Activated CD4-positive, alpha-beta memory T cell treated with anti-CD3 and anti-CD28 coated beads, Interleukin-2, amount 10 ng/mL, durations not matched to agents 7 days and 5 days (primary cell): ENCODE measurements around the gene ADCY3. TPM values are rescaled to one million over a fixed set of nuclear protein-coding genes. Genes with fewer than 3 reads are reported as not detected.

Experiments used
- CTCF ChIA-PET: fragments of 350-600 bp; sonication (Branson Sonifier 250); formaldehyde crosslinking; loops from one replicate; lab custom pipeline; 2021; ENCODE audit warnings: antibody characterized with exemption, inconsistent platforms; lab: Charles Lee
- POLR2A ChIA-PET: fragments of 350-600 bp; sonication (Branson Sonifier 250); formaldehyde crosslinking; loops from one replicate; lab custom pipeline; 2021; ENCODE audit warnings: antibody characterized with exemption; lab: Charles Lee
- DNase-seq: peaks from one replicate; pipeline ENCODE4 v3.0.0-alpha.2; 2020
- H3K27ac Mint-ChIP-seq: one replicate; pipeline ENCODE4 v1.8.0; 2021; ENCODE audit warnings: mild to moderate bottlenecking, mixed read lengths
- H3K27me3 Mint-ChIP-seq: one replicate; pipeline ENCODE4 v1.8.0; 2021; ENCODE audit warnings: mixed read lengths
- H3K36me3 Mint-ChIP-seq: one replicate; pipeline ENCODE4 v1.8.0; 2021; ENCODE audit warnings: low read depth, mixed read lengths
- H3K4me1 Mint-ChIP-seq: one replicate; pipeline ENCODE4 v1.8.0; 2021; ENCODE audit warnings: mixed read lengths
- H3K4me3 Mint-ChIP-seq: one replicate; pipeline ENCODE4 v1.8.0; 2021; ENCODE audit warnings: mild to moderate bottlenecking, mixed read lengths
- H3K9me3 Mint-ChIP-seq: one replicate; pipeline ENCODE4 v1.8.0; 2021; ENCODE audit warnings: mixed read lengths
- total RNA-seq, 2 experiments: library from RNA; stranded (reverse); gene quantifications; one replicate each; pipeline ENCODE4 v1.2.3, GENCODE V29; 2021

Gene ADCY3
- total RNA-seq, 2 experiments from 2014 or later = 55.6 to 58.5 TPM

- H3K36me3 Mint-ChIP-seq = peaks cover 16% of the 10 kb centered on the region
- no peaks in the 10 kb centered on the region for H3K27me3 Mint-ChIP-seq
- no peak for DNase-seq
- H3K9me3 Mint-ChIP-seq = no peaks in the 10 kb centered on the region
- POLR2A ChIA-PET = interaction anchor here (0.7 to 1.1 kb wide), 2 partner anchors 16 to 25 kb away, joined by 3 read pairs; no protein-coding TSS in a partner anchor
- CTCF ChIA-PET = interaction anchor here (1.2 kb wide), 1 partner anchor 55 kb away, joined by 3 read pairs; no protein-coding TSS in a partner anchor
- H3K27ac Mint-ChIP-seq = no peak overlapping the region
- H3K4me3 Mint-ChIP-seq = no peak overlapping the region
- no peaks in the 10 kb centered on the region for H3K4me1 Mint-ChIP-seq
These were observed 23.5 kb upstream of the ADCY3 start for GRCh38 chr2:24943427-24944053.

GRCh38 chr2:24939353-24939752 lies 19.3 kb upstream of the ADCY3 start:
- POLR2A ChIA-PET = no interaction called here
- H3K27me3 Mint-ChIP-seq = no peaks in the 10 kb centered on the region

GRCh38 chr2:24937236-24937635 lies 17.2 kb upstream of the ADCY3 start:
- no peak overlapping the region for H3K4me3 Mint-ChIP-seq
- POLR2A ChIA-PET = no interaction called here

More at GRCh38 chr2:24939353-24939752, 19.3 kb upstream of the ADCY3 start:
- Mint-ChIP-seq H3K4me1 (no peaks in the 10 kb centered on the region), H3K27ac (no peak overlapping the region), H3K9me3 (no peaks in the 10 kb centered on the region), H3K4me3 (no peak overlapping the region), H3K36me3 (peaks cover 2% of the 10 kb centered on the region)
- CTCF ChIA-PET = interaction anchor here (1.3 kb wide), 1 partner anchor 258 kb away, joined by 3 read pairs; no protein-coding TSS in a partner anchor
- DNase-seq = no peak

GRCh38 chr2:24935145-24935544 lies 15.1 kb upstream of the ADCY3 start:
- POLR2A ChIA-PET = no interaction called here
- no peak for DNase-seq

More at GRCh38 chr2:24937236-24937635, 17.2 kb upstream of the ADCY3 start:
- no peaks in the 10 kb centered on the region for H3K9me3 Mint-ChIP-seq
- DNase-seq = no peak
- H3K27me3 Mint-ChIP-seq = peaks cover 3% of the 10 kb centered on the region
- H3K4me1 Mint-ChIP-seq = no peaks in the 10 kb centered on the region
- H3K36me3 Mint-ChIP-seq = no peaks in the 10 kb centered on the region
- CTCF ChIA-PET = no interaction called here
- no peak overlapping the region for H3K27ac Mint-ChIP-seq

GRCh38 chr2:24932715-24933114 lies 12.7 kb upstream of the ADCY3 start:
- Mint-ChIP-seq H3K4me3 (no peak overlapping the region), H3K27ac (no peak overlapping the region), H3K9me3 (no peaks in the 10 kb centered on the region), H3K27me3 (peaks cover 3% of the 10 kb centered on the region), H3K36me3 (no peaks in the 10 kb centered on the region), H3K4me1 (peaks cover 6% of the 10 kb centered on the region)
- CTCF ChIA-PET = no interaction called here
- DNase-seq = no peak
- POLR2A ChIA-PET = no interaction called here

More at GRCh38 chr2:24935145-24935544, 15.1 kb upstream of the ADCY3 start:
- Mint-ChIP-seq H3K27ac (no peak overlapping the region), H3K9me3 (no peaks in the 10 kb centered on the region), H3K4me3 (no peak overlapping the region), H3K27me3 (peaks cover 3% of the 10 kb centered on the region), H3K36me3 (no peaks in the 10 kb centered on the region), H3K4me1 (peaks cover 6% of the 10 kb centered on the region)
- CTCF ChIA-PET = no interaction called here

- Mint-ChIP-seq H3K27me3 (peaks cover 3% of the 10 kb centered on the region), H3K9me3 (no peaks in the 10 kb centered on the region), H3K27ac (peak overlapping the region; percentile 47), H3K4me3 (no peak overlapping the region), H3K36me3 (no peaks in the 10 kb centered on the region), H3K4me1 (peaks cover 6% of the 10 kb centered on the region)
- DNase-seq = no peak
- POLR2A ChIA-PET = interaction anchor here (0.7 kb wide), 1 partner anchor 11 kb away, joined by 4 read pairs; the partner anchor contains the start of gene ADCY3
- CTCF ChIA-PET = interaction anchor here (0.7 to 1.0 kb wide), 2 partner anchors 45 to 316 kb away, joined by 4 to 6 read pairs; no protein-coding TSS in a partner anchor
These were observed 10.7 kb upstream of the ADCY3 start for GRCh38 chr2:24930768-24931167.

- POLR2A ChIA-PET = no interaction called here
- no peak overlapping the region for H3K4me3 Mint-ChIP-seq
- CTCF ChIA-PET = no interaction called here
- no peak overlapping the region for H3K27ac Mint-ChIP-seq
- peaks cover 6% of the 10 kb centered on the region for H3K4me1 Mint-ChIP-seq
- DNase-seq = no peak
- H3K36me3 Mint-ChIP-seq = no peaks in the 10 kb centered on the region
- peaks cover 3% of the 10 kb centered on the region for H3K27me3 Mint-ChIP-seq
- H3K9me3 Mint-ChIP-seq = no peaks in the 10 kb centered on the region
These were observed 9.2 kb upstream of the ADCY3 start for GRCh38 chr2:24929230-24929629.

GRCh38 chr2:24928036-24928435 lies 8.0 kb upstream of the ADCY3 start:
- CTCF ChIA-PET = interaction anchor here (0.8 kb wide), 1 partner anchor 12 kb away, joined by 3 read pairs; no protein-coding TSS in a partner anchor
- peaks cover 6% of the 10 kb centered on the region for H3K4me1 Mint-ChIP-seq
- POLR2A ChIA-PET = no interaction called here
- no peak for DNase-seq
- no peaks in the 10 kb centered on the region for H3K36me3 Mint-ChIP-seq
- H3K27me3 Mint-ChIP-seq = peaks cover 2% of the 10 kb centered on the region
- no peak overlapping the region for H3K4me3 Mint-ChIP-seq
- H3K9me3 Mint-ChIP-seq = no peaks in the 10 kb centered on the region
- H3K27ac Mint-ChIP-seq = no peak overlapping the region

GRCh38 chr2:24926602-24927252 lies 6.7 kb upstream of the ADCY3 start:
- ChIA-PET POLR2A (interaction anchor here (1.3 to 1.5 kb wide), 2 partner anchors 44 to 134 kb away, joined by 7 to 8 read pairs; partner anchors contain the start of genes CENPO and PTRHD1), CTCF (interaction anchor here (1.5 kb wide), 1 partner anchor 49 kb away, joined by 5 read pairs; no protein-coding TSS in a partner anchor)
- H3K4me1 Mint-ChIP-seq = peaks cover 6% of the 10 kb centered on the region
- H3K9me3 Mint-ChIP-seq = no peaks in the 10 kb centered on the region
- no peaks in the 10 kb centered on the region for H3K36me3 Mint-ChIP-seq
- H3K4me3 Mint-ChIP-seq = peak overlapping the region; percentile 51
- H3K27me3 Mint-ChIP-seq = no peaks in the 10 kb centered on the region
- DNase-seq = peak; percentile 62
- peak overlapping the region; percentile 27 for H3K27ac Mint-ChIP-seq

- POLR2A ChIA-PET = interaction anchor here (1.3 to 1.5 kb wide), 2 partner anchors 45 to 133 kb away, joined by 7 to 8 read pairs; partner anchors contain the start of genes CENPO and PTRHD1
- peaks cover 6% of the 10 kb centered on the region for H3K4me1 Mint-ChIP-seq
- no peaks in the 10 kb centered on the region for H3K36me3 Mint-ChIP-seq
- no peaks in the 10 kb centered on the region for H3K27me3 Mint-ChIP-seq
- H3K4me3 Mint-ChIP-seq = peak overlapping the region; percentile 51
- DNase-seq = no peak
- CTCF ChIA-PET = interaction anchor here (1.5 kb wide), 1 partner anchor 49 kb away, joined by 5 read pairs; no protein-coding TSS in a partner anchor
- H3K27ac Mint-ChIP-seq = no peak overlapping the region
- H3K9me3 Mint-ChIP-seq = no peaks in the 10 kb centered on the region
These were observed 6.2 kb upstream of the ADCY3 start for GRCh38 chr2:24926220-24926601.

- Mint-ChIP-seq H3K4me1 (peaks cover 7% of the 10 kb centered on the region), H3K9me3 (no peaks in the 10 kb centered on the region), H3K27me3 (no peaks in the 10 kb centered on the region), H3K36me3 (no peaks in the 10 kb centered on the region), H3K4me3 (no peak overlapping the region), H3K27ac (no peak overlapping the region)
- DNase-seq = no peak
- CTCF ChIA-PET = no interaction called here
- POLR2A ChIA-PET = interaction anchor here (1.3 kb wide), 1 partner anchor 45 kb away, joined by 7 read pairs; no protein-coding TSS in a partner anchor
These were observed 5.8 kb upstream of the ADCY3 start for GRCh38 chr2:24925815-24926214.

GRCh38 chr2:24924732-24925131 lies 4.7 kb upstream of the ADCY3 start:
- no peak overlapping the region for H3K27ac Mint-ChIP-seq
- no peaks in the 10 kb centered on the region for H3K27me3 Mint-ChIP-seq
- CTCF ChIA-PET = no interaction called here
- no peaks in the 10 kb centered on the region for H3K36me3 Mint-ChIP-seq
- no peak overlapping the region for H3K4me3 Mint-ChIP-seq
- peaks cover 7% of the 10 kb centered on the region for H3K4me1 Mint-ChIP-seq
- H3K9me3 Mint-ChIP-seq = no peaks in the 10 kb centered on the region
- no peak for DNase-seq
- POLR2A ChIA-PET = interaction anchor here (1.1 kb wide), 1 partner anchor 46 kb away, joined by 3 read pairs; no protein-coding TSS in a partner anchor

- Mint-ChIP-seq H3K9me3 (no peaks in the 10 kb centered on the region), H3K36me3 (no peaks in the 10 kb centered on the region), H3K27me3 (no peaks in the 10 kb centered on the region), H3K4me1 (peaks cover 8% of the 10 kb centered on the region), H3K4me3 (no peak overlapping the region), H3K27ac (no peak overlapping the region)
- POLR2A ChIA-PET = interaction anchor here (1.1 kb wide), 1 partner anchor 46 kb away, joined by 3 read pairs; no protein-coding TSS in a partner anchor
- DNase-seq = no peak
- CTCF ChIA-PET = no interaction called here
These were observed 4.2 kb upstream of the ADCY3 start for GRCh38 chr2:24924266-24924665.
